HepG2 (cell line): ENCODE measurements around the gene DNAAF8. TPM values are rescaled to one million over a fixed set of nuclear protein-coding genes. Genes with fewer than 3 reads are reported as not detected.

ENCODE experiments used
- ATAC-seq: fragments of 200-7000 bp; cut with Tn5 transposase; 3 replicates; pipeline ENCODE4 v1.9.1; 2020; ENCODE audit warnings: mild to moderate bottlenecking, moderate library complexity
- BruUV-seq: library from RNA; stranded (reverse); fragments of 400-500 nt; replicated peaks from 2 replicates; lab custom pipeline; 2021; lab: Mats Ljungman, UMichigan
- CTCF ChIA-PET: fragments of 300-600 bp; formaldehyde crosslinking; extraction: SDS; loops from one replicate; lab custom pipeline; 2021; ENCODE audit warnings: low total read pairs, inconsistent platforms, low intra/inter-chr PET ratio; lab: Yijun Ruan, JAX
- POLR2A ChIA-PET: fragments of 350-600 bp; sonication (Branson Sonifier 250); formaldehyde crosslinking; loops from one replicate; lab custom pipeline; 2020; ENCODE audit warnings: antibody characterized with exemption, inconsistent platforms; lab: Yijun Ruan, JAX
- DNase-seq: peaks from one replicate; pipeline ENCODE4 v3.0.0-alpha.2; 2015; ENCODE audit warnings: low spot score
- FAIRE-seq: peaks from 3 replicates; lab custom pipeline; 2011; peaks lifted over from hg19 to GRCh38; lab: Jason Lieb, UNC
- H2AFZ ChIP-seq: one replicate; pipeline ENCODE4 v1.6.1; 2011; ENCODE audit warnings: low read length, inconsistent platforms
- H3K27ac ChIP-seq: fragments of 300-600 bp; 3 replicates; pipeline ENCODE4 v1.8.0; 2011; ENCODE audit warnings: mixed run types, mild to moderate bottlenecking, mixed read lengths, low read length, inconsistent platforms; ENCODE audit not compliant: insufficient read depth; ENCODE audit errors: extremely low read length
- H3K27me3 ChIP-seq, 2 experiments: fragments of 200-600 bp in 1 of 2; 2 replicates in 1 of 2; 3 replicates in 1 of 2; pipeline versions ENCODE4 v1.6.0 to v1.8.0; 2011; ENCODE audit warnings: low read length in 2 of 2, mild to moderate bottlenecking in 2 of 2, moderate library complexity in 2 of 2, inconsistent platforms in 1 of 2; ENCODE audit not compliant: insufficient read depth in 2 of 2, control insufficient read depth in 1 of 2
- H3K36me3 ChIP-seq, 2 experiments: fragments of 200-600 bp in 1 of 2; replicated peaks in 1 of 2; 2 replicates in 1 of 2; 3 replicates in 1 of 2; pipeline versions ENCODE4 v1.5.1 to v1.8.0; 2011; ENCODE audit warnings: low read length in 2 of 2, inconsistent platforms in 1 of 2; ENCODE audit not compliant: insufficient read depth in 2 of 2, control insufficient read depth in 1 of 2
- H3K4me1 ChIP-seq: 2 replicates; pipeline ENCODE4 v1.5.1; 2012; ENCODE audit warnings: low read length, inconsistent platforms; ENCODE audit not compliant: insufficient read depth
- H3K4me2 ChIP-seq: 2 replicates; pipeline ENCODE4 v1.6.0; 2011; ENCODE audit warnings: low read depth, low read length, inconsistent platforms
- H3K4me3 ChIP-seq, 3 experiments: fragments of 200-600 bp in 1 of 3; sonication (generic), shearing (Covaris generic) in 1 of 3; replicated peaks in 1 of 3; 2 replicates each; pipeline ENCODE4 v1.5.1; 2011 to 2016; ENCODE audit warnings: low read length in 3 of 3, inconsistent platforms in 2 of 3, low read depth in 2 of 3, mild to moderate bottlenecking in 2 of 3, control low read depth in 1 of 3, mixed read lengths in 1 of 3; ENCODE audit not compliant: insufficient read depth in 1 of 3
- H3K79me2 ChIP-seq: one replicate; pipeline ENCODE4 v1.6.1; 2011; ENCODE audit warnings: low read length, inconsistent platforms; ENCODE audit not compliant: insufficient read depth
- H3K9ac ChIP-seq: 2 replicates; pipeline ENCODE4 v1.6.0; 2011; ENCODE audit warnings: mild to moderate bottlenecking, low read depth, low read length, inconsistent platforms; ENCODE audit not compliant: insufficient read depth
- H3K9me3 ChIP-seq: 2 replicates; pipeline ENCODE4 v1.5.1; 2012; ENCODE audit warnings: mild to moderate bottlenecking, low read length
- H4K20me1 ChIP-seq: 2 replicates; pipeline ENCODE4 v1.6.0; 2011; ENCODE audit warnings: inconsistent platforms, mild to moderate bottlenecking, low read length, moderate library complexity; ENCODE audit not compliant: insufficient read depth
- AHR ChIP-seq: IDR thresholded peaks from 2 replicates; pipeline ENCODE4 v1.6.1; 2018; ENCODE audit warnings: missing genetic modification reagents, missing compliant biosample characterization
- CHD2 ChIP-seq: IDR thresholded peaks from 2 replicates; pipeline ENCODE4 v1.6.1; 2011; ENCODE audit warnings: low read depth, low read length, improper control_type of control experiment
- EHMT2 ChIP-seq: fragments of 200-600 bp; sonication (generic); IDR thresholded peaks from 2 replicates; pipeline ENCODE4 v1.7.0; 2017; ENCODE audit warnings: antibody characterized with exemption, low read depth, low read length, borderline replicate concordance
- HCFC1 ChIP-seq: fragments of 150-350 bp; IDR thresholded peaks from 2 replicates; pipeline ENCODE4 v1.6.1; 2014; ENCODE audit warnings: low read depth, low read length
- MTA1 ChIP-seq: sonication (generic); formaldehyde crosslinking; IDR thresholded peaks from 2 replicates; pipeline ENCODE4 v1.4.0; 2020; ENCODE audit warnings: missing genetic modification reagents, mild to moderate bottlenecking, borderline replicate concordance
- PLRG1 ChIP-seq: fragments of 450-650 bp; conservative IDR thresholded peaks from 2 replicates; pipeline ENCODE4 v1.6.1; 2016
- UBTF ChIP-seq: sonication (generic); formaldehyde crosslinking; IDR thresholded peaks from 2 replicates; pipeline ENCODE4 v1.4.0; 2020; ENCODE audit warnings: mild to moderate bottlenecking, missing genetic modification reagents
- ZC3H13 ChIP-seq: sonication (generic); formaldehyde crosslinking; IDR thresholded peaks from 2 replicates; pipeline ENCODE4 v1.8.1; 2023; ENCODE audit warnings: mild to moderate bottlenecking, missing genetic modification reagents, moderate library complexity
- ZNF232 ChIP-seq: sonication (generic); formaldehyde crosslinking; IDR thresholded peaks from 2 replicates; pipeline ENCODE4 v1.4.0; 2020; ENCODE audit warnings: missing genetic modification reagents, borderline replicate concordance
- ZNF644 ChIP-seq: IDR thresholded peaks from 2 replicates; pipeline ENCODE4 v1.6.1; 2016; ENCODE audit warnings: low read depth
- WGBS: methylation state at CpG from one replicate; pipeline ENCODE4 v1.1.6; 2017; ENCODE audit warnings: low lambda C conversion rate; 5-methylcytosine and 5-hydroxymethylcytosine counted together
- in situ Hi-C: cut with HindIII; loops from 2 replicates; pipeline ENCODE4 v1.10.0; 2017; ENCODE audit warnings: low pct_unique_long_range_greater_than_20kb; ENCODE audit not compliant: extremely low pct_ligation_motif_present
- intact Hi-C: fragments of 100-400 bp; cut with micrococcal nuclease; formaldehyde crosslinking; loops from one replicate; pipeline ENCODE4 v1.10.0; 2022; ENCODE audit not compliant: unreplicated experiment
- polyA plus RNA-seq, 8 experiments: library from polyadenylated mRNA; depleted of rRNA in 3 of 8; stranded (reverse) in 7 of 8; unstranded in 1 of 8; fragments of >200 nt; fragmentation: Illumina TruSeq in 4 of 8; extraction: Trizol in 4 of 8; gene quantifications; 2 replicates each; pipeline versions ENCODE4 v1.2.1 to v1.2.3, GENCODE V29; 2011 to 2016; ENCODE audit warnings: low read depth in 4 of 8, missing spikeins in 1 of 8, mixed read lengths in 1 of 8; ENCODE audit not compliant: insufficient read depth in 1 of 8
- total RNA-seq, 5 experiments: library from RNA; depleted of rRNA; stranded (reverse); fragments of >200 nt; fragmentation: Illumina TruSeq; extraction: Trizol; gene quantifications; 2 replicates each; pipeline ENCODE4 v1.2.3, GENCODE V29; 2016; ENCODE audit warnings: low read depth in 1 of 5

DNAAF8 gene
- total and polyA plus RNA-seq, 2 of the 13 experiments (the other 11 are each of a cell fraction or from before 2014, with no cell fraction given): 0.44 TPM; not detected in 1

- FAIRE-seq (no peak), DNase-seq (no peak), ATAC-seq (no peak)
- BruUV-seq: no TSS peak
- WGBS: 100% methylated on average over 4 of the region's 4 CpGs
- H3K4me2 ChIP-seq: no peak overlapping the region
- H3K9ac ChIP-seq: no peak overlapping the region
- H3K27me3 ChIP-seq: no peaks in the 10 kb centered on the region
- no peaks in the 10 kb centered on the region; the same call in 1 of the 2 replicates for H3K9me3 ChIP-seq
- ChIA-PET CTCF (no interaction called here), POLR2A (no interaction called here)
- intact Hi-C loops: no loop called here
- no peak overlapping the region for H2AFZ ChIP-seq
- H3K4me1 ChIP-seq: no peaks in the 10 kb centered on the region
- in situ Hi-C loops: no loop called here
- peaks cover 22 to 61% of the 10 kb centered on the region in 2 experiments for H3K36me3 ChIP-seq
- TF ChIP-seq PLRG1 (no peak), MTA1 (no peak), EHMT2 (no peak), CHD2 (no peak), ZNF644 (no peak), HCFC1 (no peak), ZNF232 (no peak), AHR (CRISPR knock-in tag) (no peak), UBTF (CRISPR knock-in tag) (no peak), ZC3H13 (CRISPR knock-in tag) (no peak)
- no peaks in the 10 kb centered on the region for H4K20me1 ChIP-seq
- H3K4me3 ChIP-seq: no peak overlapping the region
- peaks cover 3% of the 10 kb centered on the region for H3K79me2 ChIP-seq
- H3K27ac ChIP-seq: no peak overlapping the region
Measured at GRCh38 chr16:4754865-4755264, 20.5 kb downstream of the DNAAF8 start.
